C4-2B (cell line): Measurements from ENCODE around the gene RASA2.

Experiments used
- H3K27ac ChIP-seq: fragments of 450-650 bp; 2 replicates; pipeline ENCODE4 v1.5.1; 2017
- CTCF ChIP-seq: fragments of 450-650 bp; conservative IDR thresholded peaks from 2 replicates; pipeline ENCODE4 v1.5.1; 2017; ENCODE audit warnings: mild to moderate bottlenecking
- ZFX ChIP-seq: fragments of 450-650 bp; IDR thresholded peaks from 2 replicates; pipeline ENCODE4 v1.6.1; 2017

Gene RASA2

GRCh38 chr3:141597931-141598330 is 111.1 kb downstream of the RASA2 start:
- 0 out of 2 replicates have a peak, but pooled peaks have one; percentile 4 for TF ChIP-seq CTCF
- TF ChIP-seq ZFX, result no peak
- no peak overlapping the region for H3K27ac ChIP-seq

- no peak for TF ChIP-seq ZFX
- no peak for TF ChIP-seq CTCF
- no peak overlapping the region for H3K27ac ChIP-seq
These were observed 113.5 kb downstream of the RASA2 start for GRCh38 chr3:141600331-141600730.

- no peak for TF ChIP-seq CTCF
- no peak for TF ChIP-seq ZFX
These were observed 115.9 kb downstream of the RASA2 start for GRCh38 chr3:141602706-141603105.

GRCh38 chr3:141603473-141604035 is 116.7 kb downstream of the RASA2 start:
- H3K27ac ChIP-seq, result no peak overlapping the region
- TF ChIP-seq ZFX (no peak), CTCF (no peak)

More at GRCh38 chr3:141602706-141603105, 115.9 kb downstream of the RASA2 start:
- H3K27ac ChIP-seq, result no peak overlapping the region

GRCh38 chr3:141605883-141606282 is 119.1 kb downstream of the RASA2 start:
- no peak for TF ChIP-seq CTCF
- no peak for TF ChIP-seq ZFX
- no peak overlapping the region for H3K27ac ChIP-seq

- H3K27ac ChIP-seq, result no peak overlapping the region
- no peak for TF ChIP-seq CTCF
- no peak for TF ChIP-seq ZFX
These were observed 121.6 kb downstream of the RASA2 start for GRCh38 chr3:141608438-141608837.

GRCh38 chr3:141610939-141611338 is 124.1 kb downstream of the RASA2 start:
- no peak overlapping the region for H3K27ac ChIP-seq
- TF ChIP-seq CTCF (no peak), ZFX (no peak)
